ENCODE measurements around the gene ZNF76. TPM values are rescaled to one million over a fixed set of nuclear protein-coding genes. Genes with fewer than 3 reads are reported as not detected.

ZNF76 gene
- total RNA-seq, 1 donor from 2014 or later = 31.3 TPM

GRCh38 chr6:35260591-35261570 is 1.3 kb downstream of the ZNF76 start:
- H3K9me3 ChIP-seq = no peaks in the 10 kb centered on the region
- no peak for TF ChIP-seq CTCF (IDR thresholded peaks at IDR 0.05)
- H3K27me3 ChIP-seq = no peaks in the 10 kb centered on the region
- H3K4me3 ChIP-seq = peak overlapping the region; percentile 67
- intact Hi-C loops (cut with DNase I) = no loop called here
- DNase-seq (no peak), ATAC-seq (no peak)
- H3K36me3 ChIP-seq = no peaks in the 10 kb centered on the region
- peak overlapping the region; percentile 98 for H3K27ac ChIP-seq
- peaks cover 30% of the 10 kb centered on the region for H3K4me1 ChIP-seq

DNA sequence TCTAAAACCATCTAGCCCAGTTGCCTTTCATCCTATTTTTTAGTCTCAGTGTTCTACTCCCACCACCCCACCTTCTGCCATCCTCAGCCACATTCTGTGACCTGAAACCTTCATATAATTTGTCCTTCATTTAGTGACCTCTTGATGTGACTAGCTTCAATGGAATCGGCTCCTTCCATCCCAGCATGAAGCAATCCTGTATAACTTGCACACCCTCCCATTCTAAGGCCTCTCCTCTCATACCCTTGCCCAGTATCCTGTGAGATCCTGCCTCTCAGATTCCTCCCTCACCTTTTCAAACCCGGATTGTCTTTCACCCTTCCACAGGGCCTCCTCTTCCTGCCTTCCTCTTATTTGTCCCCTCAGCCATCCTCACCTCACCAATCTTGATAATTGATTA is 3.1 kb downstream of the ZNF76 start:
- intact Hi-C loops (cut with DNase I) = no loop called here
- no peak for ATAC-seq

GRCh38 chr6:35264550-35265274 is 5.2 kb downstream of the ZNF76 start:
- Histone ChIP-seq H3K27me3 (no peaks in the 10 kb centered on the region), H3K4me3 (no peak overlapping the region), H3K9me3 (no peaks in the 10 kb centered on the region), H3K36me3 (no peaks in the 10 kb centered on the region), H3K4me1 (peaks cover 17% of the 10 kb centered on the region), H3K27ac (no peak overlapping the region)
- intact Hi-C loops (cut with DNase I) = no loop called here
- TF ChIP-seq CTCF (IDR thresholded peaks at IDR 0.05) = no peak
- no peak for ATAC-seq
- no peak for DNase-seq

More for the DNA sequence above, 3.1 kb downstream of the ZNF76 start:
- no peak overlapping the region for H3K4me3 ChIP-seq
- no peaks in the 10 kb centered on the region for H3K27me3 ChIP-seq
- DNase-seq = no peak
- H3K9me3 ChIP-seq = no peaks in the 10 kb centered on the region
- no peak overlapping the region for H3K27ac ChIP-seq
- H3K4me1 ChIP-seq = peaks cover 26% of the 10 kb centered on the region
- H3K36me3 ChIP-seq = no peaks in the 10 kb centered on the region
- no peak for TF ChIP-seq CTCF (IDR thresholded peaks at IDR 0.05)

GRCh38 chr6:35265523-35265922 is 6.0 kb downstream of the ZNF76 start:
- Histone ChIP-seq H3K4me1 (peaks cover 17% of the 10 kb centered on the region), H3K27me3 (no peaks in the 10 kb centered on the region), H3K27ac (no peak overlapping the region), H3K9me3 (no peaks in the 10 kb centered on the region), H3K36me3 (no peaks in the 10 kb centered on the region), H3K4me3 (no peak overlapping the region)
- ATAC-seq (no peak), DNase-seq (no peak)
- intact Hi-C loops (cut with DNase I) = no loop called here
- no peak for TF ChIP-seq CTCF (IDR thresholded peaks at IDR 0.05)

DNA sequence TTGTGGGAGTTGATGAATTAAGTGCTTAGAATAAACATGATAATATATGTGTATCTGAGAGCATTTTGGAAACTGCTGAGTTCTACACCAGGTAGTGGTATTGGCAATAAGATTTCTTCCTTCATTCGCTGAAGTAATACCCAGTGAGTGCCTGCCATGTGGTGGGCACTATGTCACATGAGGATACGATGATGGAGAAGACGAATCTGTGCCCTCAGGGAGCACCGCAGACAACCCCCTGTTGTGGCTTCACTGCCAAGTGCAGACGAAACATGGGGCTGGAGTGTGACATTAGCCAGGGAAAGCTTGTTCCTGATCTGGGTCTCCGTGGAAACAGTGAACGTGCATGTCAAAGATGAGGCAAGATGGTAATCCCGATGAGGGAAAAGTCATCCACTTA is 7.9 kb downstream of the ZNF76 start:
- DNase-seq (no peak), ATAC-seq (no peak)
- no peak overlapping the region for H3K4me3 ChIP-seq
- intact Hi-C loops (cut with DNase I) = no loop called here
- no peaks in the 10 kb centered on the region for H3K27me3 ChIP-seq
- H3K4me1 ChIP-seq = peaks cover 13% of the 10 kb centered on the region
- H3K36me3 ChIP-seq = no peaks in the 10 kb centered on the region
- no peaks in the 10 kb centered on the region for H3K9me3 ChIP-seq
- no peak overlapping the region for H3K27ac ChIP-seq
- TF ChIP-seq CTCF (IDR thresholded peaks at IDR 0.05) = no peak
